ENCODE measurements around the gene BACH2. TPM values are rescaled to one million over a fixed set of nuclear protein-coding genes. Genes with fewer than 3 reads are reported as not detected.
A peak's percentile ranks its signal among the peaks of the same experiment; 100 is the strongest.

Gene BACH2
- total RNA-seq, 1 donor from 2014 or later, result 88.8 TPM

DNA sequence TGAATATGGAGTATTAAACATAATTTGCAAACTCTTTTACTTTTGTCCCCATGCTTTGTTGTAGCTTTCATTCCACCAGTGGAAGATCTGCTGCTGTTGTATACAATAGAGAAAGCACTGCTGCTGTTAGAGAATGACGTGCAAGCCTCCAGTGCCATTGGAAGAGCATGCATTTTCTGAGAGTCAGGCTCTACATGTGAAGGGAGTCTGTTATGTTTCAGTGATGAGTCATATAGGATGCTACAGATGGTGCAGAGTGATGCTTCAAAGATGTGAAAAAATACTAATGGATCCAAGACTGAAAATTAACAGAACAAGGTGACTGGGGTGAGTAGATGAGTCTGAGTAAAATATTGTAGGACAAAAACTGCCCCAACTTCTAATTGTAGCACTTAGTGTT is 22.4 kb upstream of the BACH2 start:
- Mint-ChIP-seq H3K27me3 (ENCODE audit: low read depth) (peaks cover 5% of the 10 kb centered on the region), H3K36me3 (ENCODE audit: low read depth) (peaks cover 4% of the 10 kb centered on the region), H3K27ac (peak overlapping the region; percentile 74), H3K9me3 (no peaks in the 10 kb centered on the region), H3K4me1 (ENCODE audit: low read depth) (peaks cover 25% of the 10 kb centered on the region), H3K4me3 (ENCODE audit: low read depth) (no peak overlapping the region)
- intact Hi-C loops (cut with micrococcal nuclease), result loop anchor here (2.0 kb wide), 1 partner anchor 20 kb away; no protein-coding TSS in a partner anchor
- DNase-seq (ENCODE audit: low spot score), result no peak

- Mint-ChIP-seq H3K4me1 (ENCODE audit: low read depth) (peaks cover 21% of the 10 kb centered on the region), H3K4me3 (ENCODE audit: low read depth) (no peak overlapping the region), H3K36me3 (ENCODE audit: low read depth) (no peaks in the 10 kb centered on the region), H3K27me3 (ENCODE audit: low read depth) (peaks cover 5% of the 10 kb centered on the region), H3K9me3 (no peaks in the 10 kb centered on the region), H3K27ac (no peak overlapping the region)
- DNase-seq (ENCODE audit: low spot score), result no peak
- intact Hi-C loops (cut with micrococcal nuclease), result no loop called here
Measured at GRCh38 chr6:90315986-90316385, 19.3 kb upstream of the BACH2 start.

GRCh38 chr6:90315354-90315950 is 18.8 kb upstream of the BACH2 start:
- Mint-ChIP-seq H3K27ac (no peak overlapping the region), H3K4me3 (ENCODE audit: low read depth) (no peak overlapping the region), H3K27me3 (ENCODE audit: low read depth) (peaks cover 5% of the 10 kb centered on the region), H3K4me1 (ENCODE audit: low read depth) (peaks cover 17% of the 10 kb centered on the region), H3K36me3 (ENCODE audit: low read depth) (no peaks in the 10 kb centered on the region), H3K9me3 (no peaks in the 10 kb centered on the region)
- intact Hi-C loops (cut with micrococcal nuclease), result no loop called here
- DNase-seq (ENCODE audit: low spot score), result no peak

DNA sequence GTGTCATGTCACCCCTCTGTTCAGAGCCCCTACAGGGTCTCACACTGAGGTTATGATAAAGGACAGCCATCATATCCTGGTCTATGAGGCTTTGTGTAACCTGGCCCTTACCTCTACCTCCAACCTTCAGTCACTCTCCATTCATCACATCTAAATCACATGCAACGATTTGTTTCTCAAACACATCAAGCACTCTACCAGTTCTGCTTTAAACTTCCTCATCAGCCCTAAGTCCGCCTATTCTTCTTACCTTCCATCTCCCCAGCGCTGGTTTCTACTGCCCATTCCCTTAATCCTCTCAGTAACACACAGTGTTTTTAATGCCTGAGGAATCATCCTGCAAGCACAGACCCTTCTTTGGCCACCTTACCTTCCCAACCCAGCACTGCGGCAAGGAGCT is 17.9 kb upstream of the BACH2 start:
- no peak for DNase-seq (ENCODE audit: low spot score)
- Mint-ChIP-seq H3K4me1 (ENCODE audit: low read depth) (peaks cover 9% of the 10 kb centered on the region), H3K27ac (no peak overlapping the region), H3K9me3 (no peaks in the 10 kb centered on the region), H3K27me3 (ENCODE audit: low read depth) (peaks cover 5% of the 10 kb centered on the region), H3K4me3 (ENCODE audit: low read depth) (no peak overlapping the region), H3K36me3 (ENCODE audit: low read depth) (no peaks in the 10 kb centered on the region)
- intact Hi-C loops (cut with micrococcal nuclease), result no loop called here

GRCh38 chr6:90311569-90311968 is 14.9 kb upstream of the BACH2 start:
- H3K27ac Mint-ChIP-seq, result no peak overlapping the region
- H3K4me1 Mint-ChIP-seq (ENCODE audit: low read depth), result no peaks in the 10 kb centered on the region
- intact Hi-C loops (cut with micrococcal nuclease), result no loop called here
- H3K36me3 Mint-ChIP-seq (ENCODE audit: low read depth), result no peaks in the 10 kb centered on the region
- H3K4me3 Mint-ChIP-seq (ENCODE audit: low read depth), result no peak overlapping the region
- H3K27me3 Mint-ChIP-seq (ENCODE audit: low read depth), result peaks cover 8% of the 10 kb centered on the region
- DNase-seq (ENCODE audit: low spot score), result no peak
- no peaks in the 10 kb centered on the region for H3K9me3 Mint-ChIP-seq

- no peaks in the 10 kb centered on the region for H3K9me3 Mint-ChIP-seq
Measured at GRCh38 chr6:90305800-90306448, 9.3 kb upstream of the BACH2 start.

GRCh38 chr6:90304308-90304707 is 7.7 kb upstream of the BACH2 start:
- no peak for DNase-seq (ENCODE audit: low spot score)
- peaks cover 33% of the 10 kb centered on the region for H3K27me3 Mint-ChIP-seq (ENCODE audit: low read depth)
- peaks cover 15% of the 10 kb centered on the region for H3K36me3 Mint-ChIP-seq (ENCODE audit: low read depth)
- no peaks in the 10 kb centered on the region for H3K9me3 Mint-ChIP-seq
- intact Hi-C loops (cut with micrococcal nuclease), result no loop called here
- no peak overlapping the region for H3K4me3 Mint-ChIP-seq (ENCODE audit: low read depth)
- H3K27ac Mint-ChIP-seq, result no peak overlapping the region
- peaks cover 31% of the 10 kb centered on the region for H3K4me1 Mint-ChIP-seq (ENCODE audit: low read depth)

More at GRCh38 chr6:90305800-90306448, 9.3 kb upstream of the BACH2 start:
- Mint-ChIP-seq H3K27me3 (ENCODE audit: low read depth) (peaks cover 24% of the 10 kb centered on the region), H3K36me3 (ENCODE audit: low read depth) (peaks cover 8% of the 10 kb centered on the region), H3K27ac (no peak overlapping the region), H3K4me1 (ENCODE audit: low read depth) (peaks cover 20% of the 10 kb centered on the region), H3K4me3 (ENCODE audit: low read depth) (no peak overlapping the region)
- no peak for DNase-seq (ENCODE audit: low spot score)
- intact Hi-C loops (cut with micrococcal nuclease), result no loop called here

DNA sequence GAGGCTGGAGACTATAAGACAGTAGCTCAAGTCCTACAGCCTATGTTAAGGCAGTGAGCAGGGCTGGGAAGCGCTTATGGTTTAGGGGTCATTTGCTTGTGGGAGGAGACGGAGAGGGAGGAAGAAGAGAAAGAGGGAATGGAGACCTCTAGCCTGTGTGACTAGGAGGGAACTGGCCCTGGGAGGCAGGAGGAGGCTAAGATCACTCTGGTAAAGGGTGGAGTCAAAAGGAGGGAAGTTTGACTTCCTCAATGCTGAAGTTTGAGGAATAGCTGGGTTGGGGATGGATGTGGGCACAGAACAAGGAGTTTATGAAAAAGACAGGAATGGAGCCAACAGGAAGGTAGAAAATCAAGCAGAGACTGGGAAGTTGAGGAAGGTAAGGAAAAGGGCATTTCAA is 6.4 kb upstream of the BACH2 start:
- H3K27ac Mint-ChIP-seq, result no peak overlapping the region

GRCh38 chr6:90302320-90302719 is 5.7 kb upstream of the BACH2 start:
- intact Hi-C loops (cut with micrococcal nuclease), result no loop called here
- no peak overlapping the region for H3K27ac Mint-ChIP-seq
- H3K4me3 Mint-ChIP-seq (ENCODE audit: low read depth), result no peak overlapping the region
- H3K36me3 Mint-ChIP-seq (ENCODE audit: low read depth), result peaks cover 15% of the 10 kb centered on the region
- peaks cover 37% of the 10 kb centered on the region for H3K27me3 Mint-ChIP-seq (ENCODE audit: low read depth)
- DNase-seq (ENCODE audit: low spot score), result no peak
- H3K9me3 Mint-ChIP-seq, result no peaks in the 10 kb centered on the region
- peaks cover 43% of the 10 kb centered on the region for H3K4me1 Mint-ChIP-seq (ENCODE audit: low read depth)

More for the DNA sequence above, 6.4 kb upstream of the BACH2 start:
- peaks cover 36% of the 10 kb centered on the region for H3K4me1 Mint-ChIP-seq (ENCODE audit: low read depth)
- H3K4me3 Mint-ChIP-seq (ENCODE audit: low read depth), result no peak overlapping the region
- H3K27me3 Mint-ChIP-seq (ENCODE audit: low read depth), result peaks cover 37% of the 10 kb centered on the region
- no peak for DNase-seq (ENCODE audit: low spot score)
- peaks cover 15% of the 10 kb centered on the region for H3K36me3 Mint-ChIP-seq (ENCODE audit: low read depth)
- intact Hi-C loops (cut with micrococcal nuclease), result no loop called here
- H3K9me3 Mint-ChIP-seq, result no peaks in the 10 kb centered on the region

DNA sequence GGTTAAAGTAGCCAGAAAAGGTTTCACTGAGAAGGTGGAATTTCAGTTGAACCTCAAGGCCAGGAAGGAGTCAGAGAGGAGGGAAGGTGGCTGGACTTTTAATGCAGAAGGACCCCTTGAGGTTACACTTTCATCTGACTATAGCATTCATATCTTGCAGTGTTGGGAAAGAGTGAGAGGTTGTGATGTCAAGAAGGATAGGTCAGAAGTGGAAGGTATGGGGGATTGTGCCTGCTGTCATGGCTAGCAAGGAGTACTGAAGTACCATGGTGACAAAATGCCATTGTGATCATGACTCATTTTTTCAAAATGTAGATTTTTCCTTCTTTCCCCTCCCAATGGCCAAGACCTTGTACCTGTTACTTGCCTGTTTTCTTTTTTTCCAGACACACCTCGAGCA is 5.2 kb upstream of the BACH2 start:
- Mint-ChIP-seq H3K27ac (no peak overlapping the region), H3K36me3 (ENCODE audit: low read depth) (peaks cover 15% of the 10 kb centered on the region), H3K4me3 (ENCODE audit: low read depth) (no peak overlapping the region), H3K9me3 (no peaks in the 10 kb centered on the region), H3K4me1 (ENCODE audit: low read depth) (peaks cover 44% of the 10 kb centered on the region), H3K27me3 (ENCODE audit: low read depth) (peaks cover 34% of the 10 kb centered on the region)
- no peak for DNase-seq (ENCODE audit: low spot score)
- intact Hi-C loops (cut with micrococcal nuclease), result no loop called here

- intact Hi-C loops (cut with micrococcal nuclease), result loop anchor here (2.0 kb wide), 1 partner anchor 20 kb away; no protein-coding TSS in a partner anchor
- H3K36me3 Mint-ChIP-seq (ENCODE audit: low read depth), result peaks cover 28% of the 10 kb centered on the region
- no peak overlapping the region for H3K27ac Mint-ChIP-seq
- DNase-seq (ENCODE audit: low spot score), result no peak
- no peak overlapping the region for H3K4me3 Mint-ChIP-seq (ENCODE audit: low read depth)
- H3K9me3 Mint-ChIP-seq, result no peaks in the 10 kb centered on the region
- H3K4me1 Mint-ChIP-seq (ENCODE audit: low read depth), result peaks cover 41% of the 10 kb centered on the region
- H3K27me3 Mint-ChIP-seq (ENCODE audit: low read depth), result peaks cover 28% of the 10 kb centered on the region
Measured at GRCh38 chr6:90298459-90299053, 1.9 kb upstream of the BACH2 start.

- peaks cover 34% of the 10 kb centered on the region for H3K36me3 Mint-ChIP-seq (ENCODE audit: low read depth)
- H3K27me3 Mint-ChIP-seq (ENCODE audit: low read depth), result peaks cover 22% of the 10 kb centered on the region
- no peaks in the 10 kb centered on the region for H3K9me3 Mint-ChIP-seq
- peak overlapping the region; percentile 67 for H3K27ac Mint-ChIP-seq
- peak overlapping the region; percentile 60 for H3K4me3 Mint-ChIP-seq (ENCODE audit: low read depth)
- no peak for DNase-seq (ENCODE audit: low spot score)
- H3K4me1 Mint-ChIP-seq (ENCODE audit: low read depth), result peaks cover 45% of the 10 kb centered on the region
- intact Hi-C loops (cut with micrococcal nuclease), result loop anchor here (2.0 kb wide), 2 partner anchors 21 to 53 kb away; no protein-coding TSS in a partner anchor
Measured at GRCh38 chr6:90297867-90298381, 1.3 kb upstream of the BACH2 start.

Measured in activated T-helper 2 cell treated with anti-CD3 and anti-CD28 coated beads, Interferon-gamma antibody, Interleukin-2, Interleukin-4, amounts not matched to agents 10 μg/mL and 5 μg/mL and 100 μg/mL, durations not matched to agents 14 hours and 24 hours and 36 hours (primary cell).